HG03025 (cell line): ENCODE measurements around the gene NCAM1.

Source experiments
- ATAC-seq: cut with Tn5 transposase; IDR thresholded peaks from one replicate; pipeline ENCODE4 v1.9.1; 2021; ENCODE audit warnings: mild to moderate bottlenecking, moderate library complexity; ENCODE audit not compliant: unreplicated experiment, low FRiP score

Gene NCAM1

DNA sequence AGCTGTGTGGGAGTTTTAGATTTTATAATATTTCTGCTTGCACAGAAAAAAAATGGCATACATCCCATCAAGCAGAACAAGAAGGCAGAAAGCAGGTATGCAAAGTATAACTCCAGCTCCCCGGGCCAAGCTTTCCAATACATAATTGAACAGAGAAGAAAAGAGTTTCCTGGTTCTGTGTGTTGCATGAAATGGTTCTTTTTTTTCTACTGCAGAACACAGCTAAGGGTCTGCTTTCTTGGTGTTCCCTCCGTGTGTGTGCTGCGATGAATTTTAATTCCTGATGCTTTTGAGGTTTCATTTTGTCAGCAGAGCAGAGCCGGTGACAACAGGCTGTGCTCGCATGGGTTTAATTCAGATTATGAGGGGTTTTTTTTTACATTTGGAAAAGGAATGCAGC is 282.5 kb downstream of the NCAM1 start:
- no peak for ATAC-seq

DNA sequence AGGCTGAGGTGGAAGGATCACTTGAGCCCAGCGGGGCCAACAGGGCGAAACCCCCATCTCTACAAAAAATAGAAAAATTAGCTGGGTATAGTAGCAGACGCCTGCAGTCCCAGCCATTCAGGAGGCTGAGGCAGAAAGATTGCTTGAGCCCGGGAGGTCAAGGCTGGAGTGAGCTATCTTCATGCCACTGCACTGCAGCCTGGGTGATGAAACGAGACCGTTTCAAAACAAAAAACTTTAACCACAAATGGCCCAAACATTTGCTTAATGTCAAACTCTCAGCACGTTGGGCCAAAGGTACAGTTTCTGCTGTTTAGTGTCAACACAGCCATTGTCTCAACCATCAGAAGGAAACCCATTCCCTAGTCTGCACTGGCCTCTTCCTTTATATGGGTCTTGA is 284.0 kb downstream of the NCAM1 start:
- ATAC-seq, result no peak

DNA sequence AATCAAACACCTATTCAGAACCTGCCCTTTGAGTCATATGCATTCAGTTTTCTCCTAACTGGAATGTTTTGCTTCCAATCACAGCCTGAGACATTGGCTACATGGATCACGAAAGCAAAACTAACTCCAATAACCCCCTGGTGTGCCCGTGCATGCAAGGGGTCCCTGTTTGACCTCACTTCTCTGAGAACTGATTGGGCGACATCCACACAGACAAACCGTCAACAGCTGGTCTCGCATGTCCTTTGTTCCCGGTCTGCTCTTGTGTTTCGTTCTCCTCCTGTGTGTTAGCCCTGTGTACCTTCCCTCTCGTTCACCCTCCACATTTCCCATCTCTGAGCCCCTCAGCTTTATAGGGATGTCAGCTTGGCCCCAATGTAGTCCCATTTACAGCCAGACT is 286.0 kb downstream of the NCAM1 start:
- no peak for ATAC-seq

DNA sequence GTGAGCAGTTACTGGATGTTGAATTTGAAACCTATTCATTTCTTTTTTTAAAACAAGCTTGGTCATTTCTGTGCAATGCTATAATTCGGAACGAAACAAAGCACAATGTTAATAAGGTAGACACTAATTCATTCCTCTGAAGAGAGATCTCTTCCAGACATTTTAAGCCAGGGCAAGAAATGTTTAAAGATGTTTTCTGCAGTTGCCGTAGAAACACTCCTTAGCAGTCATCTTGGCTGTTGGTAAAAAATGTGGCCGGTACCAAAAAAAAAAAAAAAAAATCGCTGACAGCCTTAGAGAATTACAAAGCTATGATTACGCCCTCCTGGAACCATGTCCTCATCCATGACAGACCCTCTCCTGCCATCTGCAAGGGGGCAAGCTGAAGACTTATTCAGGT is 286.7 kb downstream of the NCAM1 start:
- ATAC-seq, result no peak

DNA sequence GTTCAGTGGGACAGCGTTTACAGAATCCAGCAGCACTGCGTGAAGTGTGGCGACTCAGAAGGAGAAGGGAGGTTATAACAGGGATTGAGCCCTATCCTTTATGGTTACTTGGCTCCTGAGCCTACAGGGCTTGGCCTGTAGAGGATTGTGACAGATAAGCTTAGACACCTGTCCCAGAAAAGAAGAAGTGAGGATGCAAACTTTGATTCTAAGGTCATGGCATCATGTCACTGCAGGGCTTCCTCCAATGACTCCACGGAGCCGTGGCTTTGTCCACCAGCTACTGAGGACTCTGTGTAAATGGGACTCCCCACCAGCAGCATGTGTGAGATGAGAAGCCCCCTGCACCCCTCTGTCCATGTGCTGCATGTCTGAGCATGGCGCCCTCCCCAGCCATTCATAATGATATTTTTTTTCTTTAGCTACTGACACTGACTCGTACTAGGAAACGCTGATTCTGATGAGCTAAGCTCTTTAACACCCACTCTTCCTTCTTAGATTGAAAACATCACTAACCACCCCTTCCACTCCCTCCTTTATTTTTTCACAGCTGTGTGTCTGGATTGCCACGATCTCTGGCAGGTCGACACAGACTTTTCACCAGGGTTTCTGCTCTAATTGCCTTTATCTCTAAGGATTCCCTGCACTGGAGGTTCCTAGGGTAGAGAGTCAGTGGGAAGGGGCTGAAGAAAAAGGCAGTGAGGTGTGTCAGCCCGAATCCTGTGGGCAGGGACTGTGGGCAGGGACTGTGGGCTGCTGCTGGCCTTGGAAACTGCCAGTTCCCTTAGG is 287.7 kb downstream of the NCAM1 start:
- ATAC-seq, result no peak

DNA sequence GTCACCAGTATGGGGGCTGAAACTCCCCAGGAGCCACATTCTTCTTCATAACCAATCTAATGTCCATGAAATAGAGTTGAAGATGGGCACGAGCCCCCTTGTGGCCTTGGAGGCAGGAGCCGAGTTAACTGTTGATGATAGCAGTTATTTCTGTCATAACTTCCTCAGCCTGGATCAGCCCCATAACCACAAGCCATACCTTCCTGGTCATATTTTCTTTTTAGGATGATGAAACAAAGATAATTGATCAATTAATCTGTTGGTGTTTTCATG is 288.2 kb downstream of the NCAM1 start:
- no peak for ATAC-seq

DNA sequence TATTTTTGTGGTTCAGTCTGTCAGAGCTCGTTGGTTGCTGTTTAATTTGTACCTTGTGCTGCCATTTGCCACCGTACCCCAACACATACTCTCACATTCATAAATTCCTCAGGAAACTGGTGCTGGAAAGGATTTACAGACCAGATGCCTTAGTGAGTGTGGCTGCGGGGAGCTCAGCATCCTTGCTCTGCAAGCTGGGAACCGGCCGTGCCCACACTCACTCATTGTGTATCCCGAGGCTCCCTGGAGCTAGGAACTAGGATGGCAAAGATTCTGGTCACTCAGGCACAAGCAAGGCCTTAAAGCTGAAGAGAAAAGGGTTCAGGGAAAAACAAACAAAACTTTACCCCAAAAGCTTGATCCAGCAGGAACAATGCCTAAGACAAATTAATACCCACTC is 288.6 kb downstream of the NCAM1 start:
- ATAC-seq, result no peak

DNA sequence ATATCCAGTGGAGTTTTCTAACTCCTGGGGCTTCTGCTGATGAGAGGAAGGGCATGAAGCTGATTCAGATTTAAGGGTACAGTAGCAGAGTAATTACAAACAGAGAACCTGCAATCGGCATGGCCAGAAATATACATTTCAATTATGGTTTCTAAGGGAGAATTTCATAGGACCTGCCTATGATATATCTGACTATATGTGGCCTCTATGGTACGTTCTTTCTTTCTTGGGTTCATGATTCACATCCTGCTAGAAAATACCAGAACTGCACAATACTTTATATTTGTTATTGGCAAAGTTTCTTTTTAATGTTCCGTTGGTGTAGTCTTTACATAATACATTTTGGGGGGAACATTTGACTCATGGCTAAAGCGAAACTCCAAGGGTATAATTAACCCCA is 290.1 kb downstream of the NCAM1 start:
- ATAC-seq, result no peak

DNA sequence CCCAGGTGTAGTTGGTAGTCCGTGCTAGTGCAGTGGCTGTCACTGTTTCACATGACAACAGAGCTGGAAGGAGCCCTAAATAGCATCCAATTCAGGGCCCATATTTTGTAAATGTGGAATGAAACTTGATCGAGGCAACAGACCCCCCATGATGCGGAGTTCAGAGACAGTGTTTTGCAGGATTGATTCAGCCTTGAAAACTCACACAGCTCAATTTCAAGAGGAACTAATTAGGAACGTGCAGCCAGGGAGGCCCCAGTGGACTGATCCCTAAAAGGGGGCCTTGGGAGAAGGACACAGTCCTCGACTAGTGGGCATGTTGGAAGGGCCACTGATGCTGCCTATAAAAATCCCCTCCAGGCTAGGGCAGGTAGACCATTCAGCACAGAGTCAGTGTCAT is 292.2 kb downstream of the NCAM1 start:
- no peak for ATAC-seq

DNA sequence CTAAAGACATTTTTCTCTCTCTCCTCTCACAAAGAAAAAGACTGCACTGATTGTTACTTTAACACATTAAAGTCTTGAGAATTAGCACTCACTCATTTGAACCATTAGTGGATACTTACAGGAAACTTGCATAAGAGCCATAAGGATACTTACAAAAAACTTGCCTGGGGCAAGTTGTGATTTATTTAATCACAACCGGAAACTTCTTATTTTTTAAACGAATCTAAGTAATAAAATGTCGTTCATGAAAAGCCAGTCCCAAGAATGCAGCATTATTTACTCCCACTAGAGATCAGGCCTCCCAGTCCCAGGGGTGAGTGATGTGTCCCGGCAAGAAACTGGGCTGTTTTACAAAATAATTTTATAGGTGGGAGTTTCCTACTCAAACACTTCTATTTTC is 293.9 kb downstream of the NCAM1 start:
- ATAC-seq, result no peak

DNA sequence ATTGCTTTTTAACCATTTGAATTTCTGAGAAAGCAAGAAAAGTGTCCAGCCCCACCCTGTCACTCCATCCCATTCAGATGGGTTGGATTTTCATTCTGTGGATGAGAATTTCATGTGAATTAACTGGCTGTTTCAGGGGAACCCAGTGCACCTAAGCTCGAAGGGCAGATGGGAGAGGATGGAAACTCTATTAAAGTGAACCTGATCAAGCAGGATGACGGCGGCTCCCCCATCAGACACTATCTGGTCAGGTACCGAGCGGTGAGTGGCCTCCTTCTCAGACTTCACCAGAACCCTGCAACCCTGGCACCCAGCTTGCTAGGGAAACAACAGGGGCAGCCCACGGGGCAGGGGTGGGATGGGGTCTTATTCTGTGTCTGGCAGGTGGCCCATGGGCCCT is 294.5 kb downstream of the NCAM1 start:
- no peak for ATAC-seq

DNA sequence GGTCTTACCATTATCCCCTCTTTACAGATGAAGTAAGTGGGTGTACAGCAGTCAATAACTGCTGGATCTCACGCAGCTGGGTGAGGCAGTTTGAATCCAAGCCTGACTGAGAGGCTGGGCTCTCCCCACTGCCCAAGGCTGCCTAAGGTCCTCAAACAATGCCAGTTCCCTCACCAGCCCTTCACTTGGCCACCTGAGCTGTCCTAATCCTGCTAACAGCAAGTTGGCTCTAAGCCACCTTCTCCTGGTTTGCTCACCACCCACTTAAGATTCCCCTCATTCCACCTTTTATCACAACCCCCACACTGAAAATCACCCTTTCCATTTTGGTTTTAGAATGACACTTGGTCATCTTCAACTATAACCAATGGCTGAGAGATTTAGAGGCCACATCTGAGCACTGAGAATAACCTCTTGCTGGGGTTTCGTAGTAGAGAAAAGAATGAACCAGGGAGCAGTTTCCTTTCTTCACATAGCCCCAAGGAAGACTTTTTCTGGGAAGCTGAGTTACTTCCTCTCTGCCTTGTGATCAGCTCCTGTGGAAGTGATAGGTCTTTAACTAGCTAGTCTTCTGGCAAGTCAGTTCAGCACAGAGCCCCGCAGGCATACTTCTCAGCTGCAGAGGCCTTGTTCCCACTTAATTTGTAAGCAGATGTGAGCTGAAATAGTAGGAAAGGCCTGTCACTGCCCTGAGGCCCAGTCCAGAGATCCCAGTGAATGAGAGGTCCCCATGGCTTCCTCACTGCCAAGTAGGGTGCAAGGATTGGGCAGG is 295.4 kb downstream of the NCAM1 start:
- ATAC-seq, result no peak

DNA sequence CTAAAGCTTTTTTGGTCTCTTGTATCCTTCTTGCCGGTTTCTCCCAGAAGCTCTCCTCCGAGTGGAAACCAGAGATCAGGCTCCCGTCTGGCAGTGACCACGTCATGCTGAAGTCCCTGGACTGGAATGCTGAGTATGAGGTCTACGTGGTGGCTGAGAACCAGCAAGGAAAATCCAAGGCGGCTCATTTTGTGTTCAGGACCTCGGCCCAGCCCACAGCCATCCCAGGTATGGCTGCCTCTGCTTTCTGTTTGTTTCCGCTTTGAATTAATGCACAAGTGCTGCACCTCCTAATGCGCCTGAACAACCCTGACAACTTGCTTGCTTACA is 298.8 kb downstream of the NCAM1 start:
- no peak for ATAC-seq

DNA sequence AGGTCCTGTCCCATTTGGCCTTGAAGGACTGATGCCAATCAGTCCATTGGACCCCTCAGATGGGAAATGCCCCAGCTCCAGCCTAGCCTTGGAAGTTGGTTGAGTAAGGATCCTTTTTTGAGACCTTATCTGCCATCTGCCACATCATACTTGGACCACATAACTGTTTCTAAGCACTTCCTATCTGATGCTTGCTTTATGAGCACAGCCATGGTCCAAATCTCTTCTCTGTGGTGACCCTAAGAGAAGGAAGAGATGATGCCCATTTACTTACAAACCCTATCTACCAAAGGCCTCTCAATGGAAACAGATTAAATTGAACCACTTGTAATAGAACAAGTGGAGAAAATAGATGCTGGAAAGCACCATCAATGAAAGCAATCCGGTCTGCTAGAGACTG is 299.3 kb downstream of the NCAM1 start:
- ATAC-seq, result no peak

DNA sequence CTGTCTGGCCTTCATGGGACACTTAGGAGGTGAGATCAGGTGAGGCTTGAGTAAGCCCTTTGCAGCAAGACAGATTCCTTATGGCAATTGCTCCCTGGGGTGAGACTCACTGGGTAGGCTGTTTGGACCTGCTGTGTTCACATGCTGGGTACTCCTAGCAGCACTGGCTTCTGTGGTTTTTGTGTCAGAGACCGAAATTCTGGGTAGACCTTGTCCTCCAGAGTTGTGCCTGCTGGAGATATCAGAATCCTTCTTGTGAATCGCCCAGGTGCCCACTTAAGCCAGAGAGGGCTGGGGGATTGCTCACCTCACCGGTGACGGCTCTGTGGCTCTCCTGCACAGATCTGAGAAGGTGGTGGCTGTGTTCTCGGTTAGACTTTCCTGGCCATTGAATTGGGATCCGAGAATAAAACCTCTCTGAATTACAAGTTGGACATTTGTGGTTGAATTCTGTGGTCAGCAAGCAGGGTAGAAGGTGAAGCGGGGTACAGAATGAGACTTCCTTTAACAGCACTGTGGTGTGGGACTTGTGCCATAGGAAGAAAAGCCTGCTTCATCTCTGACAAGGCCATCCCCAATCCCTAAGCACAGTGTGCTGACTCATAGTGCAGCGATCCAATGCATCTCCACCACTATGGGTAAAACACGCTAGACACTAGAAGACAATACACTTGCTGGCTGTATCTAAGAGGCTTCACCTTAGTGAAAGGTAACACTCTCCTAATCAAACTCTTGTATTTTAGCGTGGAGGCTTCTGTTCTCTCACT is 300.7 kb downstream of the NCAM1 start:
- ATAC-seq, result no peak

DNA sequence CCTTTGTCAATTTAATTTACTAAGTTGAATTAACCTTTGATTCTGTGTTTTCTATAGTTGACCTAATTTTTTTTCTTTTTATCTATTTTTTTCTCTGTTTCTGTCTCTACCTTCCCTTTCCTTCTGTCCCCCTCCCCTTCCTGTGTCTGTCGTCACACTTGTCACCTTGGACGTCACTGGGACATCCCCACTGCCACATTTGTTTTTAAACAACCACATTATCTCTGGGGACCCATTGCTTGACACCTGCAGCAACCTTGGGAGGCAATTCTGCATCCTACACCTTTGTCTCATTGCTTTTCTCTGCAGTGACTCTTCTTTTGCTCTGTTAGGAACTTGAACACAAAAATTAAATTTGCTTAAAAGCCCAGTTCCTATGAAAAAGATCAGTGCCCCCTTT is 301.4 kb downstream of the NCAM1 start:
- ATAC-seq, result no peak

DNA sequence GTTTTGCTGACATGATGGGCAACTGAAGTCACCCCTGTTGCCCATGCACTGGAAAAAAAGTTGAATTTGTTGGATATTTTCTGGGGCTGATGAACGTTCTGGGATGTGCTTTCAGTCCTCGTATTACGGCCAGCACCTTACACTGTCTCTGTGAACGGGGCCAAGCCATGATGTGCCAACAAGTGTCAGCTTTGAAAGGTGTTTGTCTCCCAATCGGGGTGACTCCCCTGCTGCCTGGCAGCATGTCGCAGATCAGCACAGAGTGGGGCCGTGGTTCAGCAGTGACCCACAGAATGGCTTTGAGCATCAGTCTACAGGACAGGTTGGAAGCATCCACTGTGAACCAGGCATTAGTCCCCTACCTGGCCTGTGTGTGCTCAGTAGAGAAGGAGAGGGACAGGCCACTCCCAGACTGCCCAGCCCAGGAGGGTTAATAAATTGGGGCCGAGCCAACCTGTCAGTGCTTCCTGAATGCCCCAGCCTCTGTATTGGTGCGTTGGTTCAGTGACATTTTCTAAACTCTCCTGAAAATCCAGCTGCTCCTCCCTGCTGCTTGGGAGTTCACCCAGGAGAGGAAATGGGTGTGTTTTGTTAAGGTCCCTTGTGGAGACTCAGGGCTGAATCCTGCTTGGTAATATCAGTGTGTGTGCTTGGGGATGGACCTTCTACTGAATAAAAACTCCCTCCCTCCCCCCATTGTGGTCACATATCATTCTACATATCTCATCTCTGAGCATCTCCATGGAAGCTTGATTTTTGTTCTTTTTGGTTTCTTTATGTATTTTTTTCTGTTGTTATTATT is 302.4 kb downstream of the NCAM1 start:
- no peak for ATAC-seq

DNA sequence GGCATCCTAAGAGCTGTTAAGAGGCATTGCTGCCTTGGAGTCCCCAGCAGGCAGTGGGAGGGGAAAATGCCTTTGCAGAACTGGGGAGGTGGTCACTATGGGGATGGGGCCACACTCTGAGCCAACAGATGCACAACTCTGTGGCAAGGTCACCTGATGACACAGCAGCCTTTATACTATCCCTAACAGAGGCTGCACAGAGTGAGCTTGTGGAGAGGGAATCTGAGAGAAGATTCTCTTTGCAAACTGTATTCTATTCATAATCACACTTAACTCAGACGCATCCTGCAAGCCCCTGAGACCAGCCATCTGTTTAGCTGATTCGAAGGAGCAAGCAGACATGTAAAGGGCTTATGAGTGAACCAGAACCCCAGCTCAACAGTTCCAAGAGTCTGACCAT is 304.1 kb downstream of the NCAM1 start:
- ATAC-seq, result no peak

DNA sequence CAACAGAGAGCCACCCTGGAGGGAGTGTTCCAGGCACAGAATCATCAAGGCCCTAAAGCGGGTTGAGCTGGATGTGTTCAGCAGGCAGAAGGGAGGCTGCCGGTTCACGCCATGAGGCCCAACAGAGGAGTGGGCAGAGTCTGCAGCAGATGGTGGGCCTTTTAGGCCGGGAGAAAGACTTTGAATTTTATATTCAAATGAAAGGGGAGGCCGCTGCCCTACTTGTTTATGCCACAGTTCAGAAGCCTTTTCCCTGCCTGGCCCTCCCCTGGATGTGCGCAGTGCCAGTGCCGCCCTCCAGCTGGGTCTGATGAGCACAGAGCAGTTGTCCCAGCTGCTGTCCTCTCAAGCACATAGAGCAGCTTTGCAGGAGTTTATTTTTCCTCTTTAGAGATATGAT is 306.3 kb downstream of the NCAM1 start:
- no peak for ATAC-seq

DNA sequence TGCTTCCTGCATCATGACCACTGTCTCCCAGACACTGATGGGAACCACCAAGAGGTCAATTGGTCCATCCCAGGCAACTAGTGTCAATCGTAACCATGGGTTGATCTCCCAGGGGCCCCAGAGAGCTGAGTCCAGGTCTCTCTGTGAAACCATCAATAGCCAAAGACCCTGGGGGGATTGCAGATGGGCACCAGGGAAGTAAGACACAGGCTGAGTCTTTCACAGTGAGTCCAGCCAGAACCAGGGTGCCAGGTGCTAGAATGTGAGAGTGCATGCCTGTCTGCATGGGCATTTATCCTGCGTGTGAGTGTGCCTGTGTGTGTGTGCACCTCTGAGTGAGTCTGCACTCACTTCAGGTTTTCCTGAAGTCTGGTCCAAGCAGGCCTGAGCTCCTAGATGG is 307.9 kb downstream of the NCAM1 start:
- no peak for ATAC-seq

DNA sequence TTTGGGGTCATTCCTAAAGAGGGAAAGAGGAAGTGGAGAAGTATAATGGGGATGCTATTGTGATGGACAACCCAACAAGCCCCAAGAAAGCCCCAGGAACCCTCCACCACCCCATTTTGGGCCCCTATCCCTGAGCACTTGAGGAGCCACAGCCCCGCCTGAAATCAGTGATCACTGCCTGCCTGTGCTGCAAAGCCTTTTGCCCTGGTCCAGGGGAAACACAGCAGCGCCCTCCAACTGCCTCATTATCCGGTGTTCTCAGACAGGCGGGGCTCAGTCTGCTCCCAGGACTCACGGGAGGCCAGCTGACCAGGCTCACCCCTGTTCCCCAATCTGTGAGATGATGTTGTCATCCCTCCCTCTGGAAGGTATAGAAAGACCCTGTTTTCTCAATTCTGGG is 308.4 kb downstream of the NCAM1 start:
- ATAC-seq, result no peak
